ENCODE data around the gene BAIAP2.

DNA sequence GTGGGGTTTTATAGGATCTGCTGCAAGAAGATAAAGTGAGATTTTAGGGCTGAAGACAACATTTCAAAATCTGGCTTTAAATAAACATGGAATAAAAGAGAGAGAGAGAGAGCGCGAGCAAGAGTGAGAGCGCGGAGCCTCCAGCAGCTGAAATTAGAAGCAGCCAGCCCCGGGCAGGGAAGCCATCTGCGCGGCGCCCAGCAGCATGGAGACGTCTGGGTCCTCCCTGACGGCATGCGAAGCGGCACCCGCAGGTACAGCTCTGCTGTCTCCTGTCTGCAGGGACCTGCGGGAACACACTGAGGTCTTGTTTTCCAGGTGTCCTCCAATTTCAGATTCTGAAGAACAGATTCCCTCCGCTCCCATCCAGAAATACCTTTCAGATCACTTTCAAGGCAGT is 7.9 kb upstream of the BAIAP2 start:
- TF ChIP-seq, protein P1, sequence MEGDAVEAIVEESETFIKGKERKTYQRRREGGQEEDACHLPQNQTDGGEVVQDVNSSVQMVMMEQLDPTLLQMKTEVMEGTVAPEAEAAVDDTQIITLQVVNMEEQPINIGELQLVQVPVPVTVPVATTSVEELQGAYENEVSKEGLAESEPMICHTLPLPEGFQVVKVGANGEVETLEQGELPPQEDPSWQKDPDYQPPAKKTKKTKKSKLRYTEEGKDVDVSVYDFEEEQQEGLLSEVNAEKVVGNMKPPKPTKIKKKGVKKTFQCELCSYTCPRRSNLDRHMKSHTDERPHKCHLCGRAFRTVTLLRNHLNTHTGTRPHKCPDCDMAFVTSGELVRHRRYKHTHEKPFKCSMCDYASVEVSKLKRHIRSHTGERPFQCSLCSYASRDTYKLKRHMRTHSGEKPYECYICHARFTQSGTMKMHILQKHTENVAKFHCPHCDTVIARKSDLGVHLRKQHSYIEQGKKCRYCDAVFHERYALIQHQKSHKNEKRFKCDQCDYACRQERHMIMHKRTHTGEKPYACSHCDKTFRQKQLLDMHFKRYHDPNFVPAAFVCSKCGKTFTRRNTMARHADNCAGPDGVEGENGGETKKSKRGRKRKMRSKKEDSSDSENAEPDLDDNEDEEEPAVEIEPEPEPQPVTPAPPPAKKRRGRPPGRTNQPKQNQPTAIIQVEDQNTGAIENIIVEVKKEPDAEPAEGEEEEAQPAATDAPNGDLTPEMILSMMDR (IDR thresholded peaks at IDR 0.05) = no peak
- TF ChIP-seq, protein P2, sequence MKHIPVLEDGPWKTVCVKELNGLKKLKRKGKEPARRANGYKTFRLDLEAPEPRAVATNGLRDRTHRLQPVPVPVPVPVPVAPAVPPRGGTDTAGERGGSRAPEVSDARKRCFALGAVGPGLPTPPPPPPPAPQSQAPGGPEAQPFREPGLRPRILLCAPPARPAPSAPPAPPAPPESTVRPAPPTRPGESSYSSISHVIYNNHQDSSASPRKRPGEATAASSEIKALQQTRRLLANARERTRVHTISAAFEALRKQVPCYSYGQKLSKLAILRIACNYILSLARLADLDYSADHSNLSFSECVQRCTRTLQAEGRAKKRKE (CRISPR knock-in tag; IDR thresholded peaks at IDR 0.05; ENCODE audit: low read depth) = no peak
- TF ChIP-seq POLR2A (IDR thresholded peaks at IDR 0.05; ENCODE audit: low read length) (no peak), FOSL2 (IDR thresholded peaks at IDR 0.05) (no peak), FOSL2 (CRISPR knock-in tag; IDR thresholded peaks at IDR 0.05) (no peak), POLR2AphosphoS2 (conservative IDR thresholded peaks at IDR 0.05; ENCODE audit: low read length) (no peak)

Data from A549 (cell line).